ENCODE results near the gene COL26A1.

COL26A1 gene

DNA sequence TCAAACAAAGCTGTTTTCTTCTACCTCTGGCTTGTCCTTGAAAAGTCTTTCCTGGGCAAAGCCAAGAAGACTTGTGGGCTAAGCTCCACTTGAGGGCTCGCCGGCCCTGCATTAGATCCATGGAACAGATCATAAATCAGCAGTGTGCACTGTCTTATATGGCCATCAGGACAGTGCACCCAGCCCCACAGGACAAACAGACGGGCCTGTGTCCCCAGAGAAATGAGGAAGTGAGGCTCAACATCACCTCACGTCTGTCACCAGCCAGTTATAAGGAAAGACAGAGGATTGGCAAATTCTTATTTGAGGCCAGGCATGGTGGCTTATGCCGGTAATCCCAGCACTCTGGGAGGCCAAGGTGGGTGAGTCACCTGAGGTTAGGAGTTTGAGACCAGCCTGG lies 28.8 kb upstream of the COL26A1 start (continued):
- TF ChIP-seq, protein P1, sequence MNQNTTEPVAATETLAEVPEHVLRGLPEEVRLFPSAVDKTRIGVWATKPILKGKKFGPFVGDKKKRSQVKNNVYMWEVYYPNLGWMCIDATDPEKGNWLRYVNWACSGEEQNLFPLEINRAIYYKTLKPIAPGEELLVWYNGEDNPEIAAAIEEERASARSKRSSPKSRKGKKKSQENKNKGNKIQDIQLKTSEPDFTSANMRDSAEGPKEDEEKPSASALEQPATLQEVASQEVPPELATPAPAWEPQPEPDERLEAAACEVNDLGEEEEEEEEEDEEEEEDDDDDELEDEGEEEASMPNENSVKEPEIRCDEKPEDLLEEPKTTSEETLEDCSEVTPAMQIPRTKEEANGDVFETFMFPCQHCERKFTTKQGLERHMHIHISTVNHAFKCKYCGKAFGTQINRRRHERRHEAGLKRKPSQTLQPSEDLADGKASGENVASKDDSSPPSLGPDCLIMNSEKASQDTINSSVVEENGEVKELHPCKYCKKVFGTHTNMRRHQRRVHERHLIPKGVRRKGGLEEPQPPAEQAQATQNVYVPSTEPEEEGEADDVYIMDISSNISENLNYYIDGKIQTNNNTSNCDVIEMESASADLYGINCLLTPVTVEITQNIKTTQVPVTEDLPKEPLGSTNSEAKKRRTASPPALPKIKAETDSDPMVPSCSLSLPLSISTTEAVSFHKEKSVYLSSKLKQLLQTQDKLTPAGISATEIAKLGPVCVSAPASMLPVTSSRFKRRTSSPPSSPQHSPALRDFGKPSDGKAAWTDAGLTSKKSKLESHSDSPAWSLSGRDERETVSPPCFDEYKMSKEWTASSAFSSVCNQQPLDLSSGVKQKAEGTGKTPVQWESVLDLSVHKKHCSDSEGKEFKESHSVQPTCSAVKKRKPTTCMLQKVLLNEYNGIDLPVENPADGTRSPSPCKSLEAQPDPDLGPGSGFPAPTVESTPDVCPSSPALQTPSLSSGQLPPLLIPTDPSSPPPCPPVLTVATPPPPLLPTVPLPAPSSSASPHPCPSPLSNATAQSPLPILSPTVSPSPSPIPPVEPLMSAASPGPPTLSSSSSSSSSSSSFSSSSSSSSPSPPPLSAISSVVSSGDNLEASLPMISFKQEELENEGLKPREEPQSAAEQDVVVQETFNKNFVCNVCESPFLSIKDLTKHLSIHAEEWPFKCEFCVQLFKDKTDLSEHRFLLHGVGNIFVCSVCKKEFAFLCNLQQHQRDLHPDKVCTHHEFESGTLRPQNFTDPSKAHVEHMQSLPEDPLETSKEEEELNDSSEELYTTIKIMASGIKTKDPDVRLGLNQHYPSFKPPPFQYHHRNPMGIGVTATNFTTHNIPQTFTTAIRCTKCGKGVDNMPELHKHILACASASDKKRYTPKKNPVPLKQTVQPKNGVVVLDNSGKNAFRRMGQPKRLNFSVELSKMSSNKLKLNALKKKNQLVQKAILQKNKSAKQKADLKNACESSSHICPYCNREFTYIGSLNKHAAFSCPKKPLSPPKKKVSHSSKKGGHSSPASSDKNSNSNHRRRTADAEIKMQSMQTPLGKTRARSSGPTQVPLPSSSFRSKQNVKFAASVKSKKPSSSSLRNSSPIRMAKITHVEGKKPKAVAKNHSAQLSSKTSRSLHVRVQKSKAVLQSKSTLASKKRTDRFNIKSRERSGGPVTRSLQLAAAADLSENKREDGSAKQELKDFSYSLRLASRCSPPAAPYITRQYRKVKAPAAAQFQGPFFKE (tag by site-specific recombination; IDR thresholded peaks at IDR 0.05; ENCODE audit: borderline replicate concordance), result no peak
- TF ChIP-seq ZNF561 (tag by site-specific recombination; IDR thresholded peaks at IDR 0.05; ENCODE audit: borderline replicate concordance) (no peak), ZNF610 (tag by site-specific recombination; IDR thresholded peaks at IDR 0.05; ENCODE audit: borderline replicate concordance) (no peak), HOXD13 (CRISPR knock-in tag; IDR thresholded peaks at IDR 0.05; ENCODE audit: borderline replicate concordance) (no peak), KLF10 (tag by site-specific recombination; IDR thresholded peaks at IDR 0.05) (no peak), SCRT2 (tag by site-specific recombination; IDR thresholded peaks at IDR 0.05) (no peak), SP2 (tag by site-specific recombination; IDR thresholded peaks at IDR 0.05) (no peak), ZNF292 (tag by site-specific recombination; IDR thresholded peaks at IDR 0.05; ENCODE audit: borderline replicate concordance, low read depth) (no peak), ZNF175 (tag by site-specific recombination; IDR thresholded peaks at IDR 0.05) (no peak), ZNF133 (tag by site-specific recombination; IDR thresholded peaks at IDR 0.05) (no peak), ZNF140 (tag by site-specific recombination; IDR thresholded peaks at IDR 0.05) (no peak), REPIN1 (tag by site-specific recombination; IDR thresholded peaks at IDR 0.05; ENCODE audit: low read depth) (no peak), BCL11A (tag by site-specific recombination; IDR thresholded peaks at IDR 0.05; ENCODE audit: low read depth) (no peak)
- TF ChIP-seq, protein P2, sequence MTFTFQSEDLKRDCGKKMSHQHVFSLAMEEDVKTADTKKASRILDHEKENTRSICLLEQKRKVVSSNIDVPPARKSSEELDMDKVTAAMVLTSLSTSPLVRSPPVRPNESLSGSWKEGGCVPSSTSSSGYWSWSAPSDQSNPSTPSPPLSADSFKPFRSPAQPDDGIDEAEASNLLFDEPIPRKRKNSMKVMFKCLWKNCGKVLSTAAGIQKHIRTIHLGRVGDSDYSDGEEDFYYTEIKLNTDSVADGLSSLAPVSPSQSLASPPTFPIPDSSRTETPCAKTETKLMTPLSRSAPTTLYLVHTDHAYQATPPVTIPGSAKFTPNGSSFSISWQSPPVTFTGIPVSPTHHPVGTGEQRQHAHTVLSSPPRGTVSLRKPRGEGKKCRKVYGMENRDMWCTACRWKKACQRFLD (tag by site-specific recombination; IDR thresholded peaks at IDR 0.05), result no peak
- TF ChIP-seq, protein P3, sequence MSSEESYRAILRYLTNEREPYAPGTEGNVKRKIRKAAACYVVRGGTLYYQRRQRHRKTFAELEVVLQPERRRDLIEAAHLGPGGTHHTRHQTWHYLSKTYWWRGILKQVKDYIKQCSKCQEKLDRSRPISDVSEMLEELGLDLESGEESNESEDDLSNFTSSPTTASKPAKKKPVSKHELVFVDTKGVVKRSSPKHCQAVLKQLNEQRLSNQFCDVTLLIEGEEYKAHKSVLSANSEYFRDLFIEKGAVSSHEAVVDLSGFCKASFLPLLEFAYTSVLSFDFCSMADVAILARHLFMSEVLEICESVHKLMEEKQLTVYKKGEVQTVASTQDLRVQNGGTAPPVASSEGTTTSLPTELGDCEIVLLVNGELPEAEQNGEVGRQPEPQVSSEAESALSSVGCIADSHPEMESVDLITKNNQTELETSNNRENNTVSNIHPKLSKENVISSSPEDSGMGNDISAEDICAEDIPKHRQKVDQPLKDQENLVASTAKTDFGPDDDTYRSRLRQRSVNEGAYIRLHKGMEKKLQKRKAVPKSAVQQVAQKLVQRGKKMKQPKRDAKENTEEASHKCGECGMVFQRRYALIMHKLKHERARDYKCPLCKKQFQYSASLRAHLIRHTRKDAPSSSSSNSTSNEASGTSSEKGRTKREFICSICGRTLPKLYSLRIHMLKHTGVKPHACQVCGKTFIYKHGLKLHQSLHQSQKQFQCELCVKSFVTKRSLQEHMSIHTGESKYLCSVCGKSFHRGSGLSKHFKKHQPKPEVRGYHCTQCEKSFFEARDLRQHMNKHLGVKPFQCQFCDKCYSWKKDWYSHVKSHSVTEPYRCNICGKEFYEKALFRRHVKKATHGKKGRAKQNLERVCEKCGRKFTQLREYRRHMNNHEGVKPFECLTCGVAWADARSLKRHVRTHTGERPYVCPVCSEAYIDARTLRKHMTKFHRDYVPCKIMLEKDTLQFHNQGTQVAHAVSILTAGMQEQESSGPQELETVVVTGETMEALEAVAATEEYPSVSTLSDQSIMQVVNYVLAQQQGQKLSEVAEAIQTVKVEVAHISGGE (tag by site-specific recombination; conservative IDR thresholded peaks at IDR 0.05; ENCODE audit: low read depth), result no peak

DNA sequence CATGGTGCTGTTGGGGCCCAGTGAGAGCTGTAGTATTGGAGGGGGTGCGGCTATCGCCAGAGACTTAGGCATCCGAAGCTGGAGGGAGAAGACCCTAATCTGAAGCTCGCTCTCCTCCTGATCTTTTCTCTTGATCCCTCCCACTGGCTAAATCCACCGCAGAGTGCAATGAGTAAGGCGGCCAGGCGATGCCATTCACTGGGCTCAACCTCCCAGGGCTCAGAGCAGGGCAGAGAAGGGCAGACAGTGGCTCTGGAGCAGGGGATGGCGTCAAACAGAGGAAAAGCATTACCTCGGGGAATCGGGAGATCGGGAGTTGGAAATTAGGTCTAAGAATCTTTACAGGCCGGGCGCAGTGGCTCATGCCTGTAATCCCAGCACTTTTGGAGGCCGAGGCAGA lies 22.3 kb upstream of the COL26A1 start:
- Histone ChIP-seq H3K4me1 (ENCODE audit: control insufficient read depth, insufficient read depth, low read length) (no peaks in the 10 kb centered on the region), H3K9me3 (ENCODE audit: control insufficient read depth, insufficient read depth, low read depth, low read length) (no peaks in the 10 kb centered on the region), H3K4me3 (ENCODE audit: low read depth, low read length) (no peak overlapping the region), H3K27ac (ENCODE audit: extremely low read depth, low read depth, low read length) (no peak overlapping the region), H3K36me3 (ENCODE audit: control insufficient read depth in 2 of 2, insufficient read depth in 1 of 2, low read length in 2 of 2) (no peaks in the 10 kb centered on the region)
- peak; percentile 76 for TF ChIP-seq ZBTB17 (tag by site-specific recombination; IDR thresholded peaks at IDR 0.05)
- TF ChIP-seq, protein P1 (tag by site-specific recombination; IDR thresholded peaks at IDR 0.05; ENCODE audit: borderline replicate concordance), result no peak
- POLR2A ChIA-PET, result interaction anchor here (0.8 to 2.1 kb wide), 2 partner anchors 9 to 19 kb away, joined by 3 to 5 read pairs; partner anchors contain the start of gene IFT22
- CTCF ChIA-PET, result interaction anchor here (1.2 kb wide), 1 partner anchor 22 kb away, joined by 3 read pairs; the partner anchor contains the start of gene COL26A1
